Neural crest cell (in vitro differentiated cells): ENCODE data around the gene SCTR. TPM values are rescaled to one million over a fixed set of nuclear protein-coding genes. Genes with fewer than 3 reads are reported as not detected.

Source experiments
- DNase-seq: peaks from one replicate; pipeline ENCODE4 v3.0.0; 2021; ENCODE audit warnings: low read depth, mixed read lengths, low spot score
- H3K27ac Mint-ChIP-seq: one replicate; pipeline ENCODE4 v1.8.0; 2021; ENCODE audit warnings: mild to moderate bottlenecking, mixed read lengths; ENCODE audit not compliant: unreplicated experiment
- H3K27me3 Mint-ChIP-seq: 2 replicates; pipeline ENCODE4 v1.8.0; 2021; ENCODE audit warnings: low read depth, mild to moderate bottlenecking, mixed read lengths
- H3K36me3 Mint-ChIP-seq: 2 replicates; pipeline ENCODE4 v1.8.0; 2021; ENCODE audit warnings: low read depth, mild to moderate bottlenecking, mixed read lengths
- H3K4me1 Mint-ChIP-seq: 2 replicates; pipeline ENCODE4 v1.8.0; 2021; ENCODE audit warnings: mixed read lengths
- H3K4me3 Mint-ChIP-seq: one replicate; pipeline ENCODE4 v1.8.0; 2021; ENCODE audit warnings: mild to moderate bottlenecking, mixed read lengths
- H3K9me3 Mint-ChIP-seq: 2 replicates; pipeline ENCODE4 v1.8.0; 2021; ENCODE audit warnings: mixed read lengths
- total RNA-seq: library from RNA; stranded (reverse); gene quantifications from 2 replicates; pipeline ENCODE4 v1.2.1, GENCODE V29; 2021
- TF ChIP-seq, protein P1 (sequence below): fragments of 200-600 bp; sonication (generic); conservative IDR thresholded peaks from 2 replicates; pipeline ENCODE4 v1.5.0; 2021; ENCODE audit warnings: antibody characterized with exemption, mild to moderate bottlenecking

Gene SCTR
- total RNA-seq, 1 donor from 2014 or later, result not detected

DNA sequence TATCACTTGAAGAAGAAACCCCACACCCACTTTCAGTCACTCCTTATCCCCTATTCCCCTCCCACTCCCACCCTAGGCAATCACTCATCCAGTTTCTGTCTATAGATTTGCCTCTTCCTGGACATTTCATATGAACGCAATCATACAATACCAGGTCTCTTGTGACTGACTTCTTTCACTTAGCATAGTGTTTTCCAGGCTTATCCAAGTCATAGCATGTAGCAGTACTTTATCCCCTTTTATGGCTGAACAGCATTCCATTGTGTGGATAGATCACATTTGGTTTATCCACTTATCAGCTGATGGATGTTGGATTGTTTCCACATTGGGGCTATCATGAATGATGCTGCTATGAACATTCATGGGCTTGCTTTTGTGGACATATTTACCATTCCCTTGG lies 26.6 kb upstream of the SCTR start:
- Mint-ChIP-seq H3K9me3 (no peaks in the 10 kb centered on the region), H3K4me3 (no peak overlapping the region), H3K36me3 (no peaks in the 10 kb centered on the region), H3K4me1 (peaks cover 8% of the 10 kb centered on the region), H3K27ac (no peak overlapping the region), H3K27me3 (peaks cover 4% of the 10 kb centered on the region)
- DNase-seq, result no peak
- TF ChIP-seq, protein P1, sequence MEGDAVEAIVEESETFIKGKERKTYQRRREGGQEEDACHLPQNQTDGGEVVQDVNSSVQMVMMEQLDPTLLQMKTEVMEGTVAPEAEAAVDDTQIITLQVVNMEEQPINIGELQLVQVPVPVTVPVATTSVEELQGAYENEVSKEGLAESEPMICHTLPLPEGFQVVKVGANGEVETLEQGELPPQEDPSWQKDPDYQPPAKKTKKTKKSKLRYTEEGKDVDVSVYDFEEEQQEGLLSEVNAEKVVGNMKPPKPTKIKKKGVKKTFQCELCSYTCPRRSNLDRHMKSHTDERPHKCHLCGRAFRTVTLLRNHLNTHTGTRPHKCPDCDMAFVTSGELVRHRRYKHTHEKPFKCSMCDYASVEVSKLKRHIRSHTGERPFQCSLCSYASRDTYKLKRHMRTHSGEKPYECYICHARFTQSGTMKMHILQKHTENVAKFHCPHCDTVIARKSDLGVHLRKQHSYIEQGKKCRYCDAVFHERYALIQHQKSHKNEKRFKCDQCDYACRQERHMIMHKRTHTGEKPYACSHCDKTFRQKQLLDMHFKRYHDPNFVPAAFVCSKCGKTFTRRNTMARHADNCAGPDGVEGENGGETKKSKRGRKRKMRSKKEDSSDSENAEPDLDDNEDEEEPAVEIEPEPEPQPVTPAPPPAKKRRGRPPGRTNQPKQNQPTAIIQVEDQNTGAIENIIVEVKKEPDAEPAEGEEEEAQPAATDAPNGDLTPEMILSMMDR, result no peak

DNA sequence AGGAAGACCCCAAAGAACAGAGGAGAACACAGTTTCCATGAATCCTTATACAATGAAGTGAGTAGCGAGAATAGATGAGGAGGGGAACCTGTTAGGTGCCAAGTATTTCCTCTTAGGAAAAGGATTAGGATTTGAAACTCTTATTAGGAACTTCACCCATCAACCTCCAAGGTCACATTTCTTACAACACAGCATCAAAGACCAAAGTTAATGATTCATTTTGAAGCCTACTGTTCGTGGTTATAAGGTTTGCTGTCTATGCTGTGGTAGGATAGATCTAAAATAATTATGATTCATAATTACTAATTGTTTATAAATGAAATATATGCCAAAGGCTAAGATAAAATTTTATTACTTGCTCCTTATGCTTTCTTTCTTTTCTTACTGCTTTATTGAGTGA lies 26.1 kb upstream of the SCTR start:
- H3K4me1 Mint-ChIP-seq, result peaks cover 11% of the 10 kb centered on the region
- no peaks in the 10 kb centered on the region for H3K9me3 Mint-ChIP-seq
- no peak for DNase-seq
- H3K27me3 Mint-ChIP-seq, result peaks cover 4% of the 10 kb centered on the region
- H3K4me3 Mint-ChIP-seq, result no peak overlapping the region
- TF ChIP-seq, protein P1, result no peak
- H3K27ac Mint-ChIP-seq, result no peak overlapping the region
- no peaks in the 10 kb centered on the region for H3K36me3 Mint-ChIP-seq

DNA sequence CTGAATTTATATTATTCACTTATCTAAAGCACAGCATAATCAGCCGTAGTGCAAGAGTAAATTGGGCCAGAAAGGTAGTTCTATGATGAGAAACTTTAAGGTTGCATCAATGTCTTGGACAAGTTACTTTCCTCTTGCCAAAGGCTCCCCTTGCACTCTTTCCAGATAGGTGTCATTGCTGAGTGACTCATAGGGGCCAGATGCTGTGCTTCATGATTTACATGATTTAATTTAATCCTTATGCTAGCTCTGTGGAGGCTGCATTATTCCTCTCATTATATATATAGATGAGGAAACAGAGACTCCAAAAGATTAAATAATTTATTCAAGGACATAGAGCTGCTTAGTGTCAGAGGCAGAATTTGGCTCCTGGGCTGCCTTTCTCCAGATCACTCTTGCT lies 25.0 kb upstream of the SCTR start:
- Mint-ChIP-seq H3K27ac (no peak overlapping the region), H3K4me3 (no peak overlapping the region), H3K36me3 (no peaks in the 10 kb centered on the region), H3K9me3 (no peaks in the 10 kb centered on the region), H3K4me1 (peaks cover 16% of the 10 kb centered on the region), H3K27me3 (peaks cover 4% of the 10 kb centered on the region)
- DNase-seq, result no peak
- TF ChIP-seq, protein P1, result no peak

DNA sequence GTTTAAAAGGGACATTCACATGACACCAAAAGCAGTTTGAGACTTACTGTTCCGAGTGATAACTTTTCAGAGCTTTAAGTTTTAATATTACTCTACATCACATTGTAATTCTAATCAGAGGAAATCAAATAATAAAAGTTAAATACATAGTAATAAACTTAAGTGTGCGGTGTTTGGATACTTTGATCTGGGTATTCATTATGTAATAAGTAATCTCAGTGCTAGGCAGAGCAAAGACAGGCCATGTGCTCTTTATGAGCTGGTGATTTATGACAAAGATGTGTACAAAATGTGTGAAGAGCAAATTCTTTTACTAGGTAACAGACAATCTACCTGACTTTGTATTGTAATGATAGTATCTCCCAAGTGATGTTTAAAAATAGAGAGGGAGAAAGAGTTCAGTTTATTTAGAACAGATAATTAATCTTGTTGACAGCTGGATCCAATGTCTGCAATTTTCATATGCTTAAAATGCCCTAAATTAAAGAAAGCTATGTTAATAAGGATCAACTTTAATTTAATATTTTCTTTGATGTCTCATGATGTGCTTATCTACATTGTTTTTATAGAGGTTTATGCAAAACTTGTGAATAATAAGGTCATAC lies 24.3 kb upstream of the SCTR start:
- Mint-ChIP-seq H3K36me3 (no peaks in the 10 kb centered on the region), H3K27ac (no peak overlapping the region), H3K9me3 (no peaks in the 10 kb centered on the region), H3K27me3 (peaks cover 4% of the 10 kb centered on the region), H3K4me3 (no peak overlapping the region), H3K4me1 (peaks cover 22% of the 10 kb centered on the region)
- DNase-seq, result no peak
- TF ChIP-seq, protein P1, result no peak

DNA sequence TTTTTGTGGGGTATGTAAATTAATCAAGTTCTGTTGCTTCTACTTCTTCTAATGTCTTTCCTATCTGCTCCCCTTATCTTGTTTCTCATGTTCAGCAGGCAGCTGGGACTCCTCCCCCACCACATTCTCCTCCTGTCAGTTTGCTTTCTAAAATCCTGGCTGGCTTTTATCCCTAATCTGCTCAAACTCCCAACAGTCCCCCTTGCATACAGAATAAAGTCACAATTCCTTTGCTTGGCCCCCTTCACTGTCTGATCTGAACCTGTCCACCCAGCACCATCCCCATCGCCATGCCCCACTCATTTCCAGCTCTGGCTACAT lies 22.1 kb upstream of the SCTR start:
- Mint-ChIP-seq H3K27ac (no peak overlapping the region), H3K4me3 (peak overlapping the region; percentile 65), H3K4me1 (peaks cover 34% of the 10 kb centered on the region), H3K9me3 (no peaks in the 10 kb centered on the region), H3K27me3 (peaks cover 11% of the 10 kb centered on the region), H3K36me3 (no peaks in the 10 kb centered on the region)
- TF ChIP-seq, protein P1, result no peak
- DNase-seq, result no peak
